ENCODE results near the gene PIGB.
A peak's percentile ranks its signal among the peaks of the same experiment; 100 is the strongest.

DNA sequence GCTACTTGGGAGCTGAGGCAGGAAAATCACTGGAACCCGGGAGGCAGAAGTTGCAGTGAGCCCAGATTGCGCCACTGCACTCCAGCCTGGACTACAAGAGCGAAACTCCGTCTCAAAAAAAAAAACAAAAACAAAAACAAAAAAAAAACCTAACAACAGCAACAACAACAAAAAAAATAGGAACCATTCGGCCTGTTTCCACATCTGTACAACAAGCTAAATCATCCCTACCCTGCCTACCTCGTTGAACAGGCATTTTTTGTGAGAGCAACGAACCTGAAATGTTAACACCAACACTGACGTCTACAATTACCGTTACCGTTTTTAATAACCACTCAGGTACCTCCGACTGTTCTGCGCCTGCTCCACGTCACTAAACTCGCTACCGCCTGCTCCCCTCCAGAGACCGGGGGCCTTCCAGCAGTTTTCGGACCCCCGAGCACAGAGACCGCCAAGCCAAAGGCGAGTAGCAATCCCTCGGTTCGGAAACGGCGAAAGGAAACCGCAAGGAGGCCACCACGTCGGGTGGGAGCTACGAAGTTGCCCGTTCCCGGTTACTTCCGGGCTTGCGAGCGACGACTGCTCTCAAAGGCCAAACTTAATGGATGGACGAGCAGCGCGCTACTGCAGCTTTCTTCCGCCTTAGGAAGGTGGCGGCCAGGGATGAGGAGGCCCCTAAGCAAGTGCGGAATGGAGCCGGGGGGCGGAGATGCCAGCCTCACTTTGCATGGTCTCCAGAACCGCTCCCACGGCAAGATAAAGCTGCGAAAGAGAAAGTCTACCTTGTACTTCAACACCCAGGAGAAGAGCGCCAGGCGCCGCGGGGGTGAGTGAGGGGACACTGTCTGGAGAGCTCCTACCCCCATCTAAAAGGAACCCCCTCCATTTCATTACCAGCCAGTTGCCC is at the start of gene PIGB, which contains the start of gene PIGBOS1:
- TF ChIP-seq, protein P1, sequence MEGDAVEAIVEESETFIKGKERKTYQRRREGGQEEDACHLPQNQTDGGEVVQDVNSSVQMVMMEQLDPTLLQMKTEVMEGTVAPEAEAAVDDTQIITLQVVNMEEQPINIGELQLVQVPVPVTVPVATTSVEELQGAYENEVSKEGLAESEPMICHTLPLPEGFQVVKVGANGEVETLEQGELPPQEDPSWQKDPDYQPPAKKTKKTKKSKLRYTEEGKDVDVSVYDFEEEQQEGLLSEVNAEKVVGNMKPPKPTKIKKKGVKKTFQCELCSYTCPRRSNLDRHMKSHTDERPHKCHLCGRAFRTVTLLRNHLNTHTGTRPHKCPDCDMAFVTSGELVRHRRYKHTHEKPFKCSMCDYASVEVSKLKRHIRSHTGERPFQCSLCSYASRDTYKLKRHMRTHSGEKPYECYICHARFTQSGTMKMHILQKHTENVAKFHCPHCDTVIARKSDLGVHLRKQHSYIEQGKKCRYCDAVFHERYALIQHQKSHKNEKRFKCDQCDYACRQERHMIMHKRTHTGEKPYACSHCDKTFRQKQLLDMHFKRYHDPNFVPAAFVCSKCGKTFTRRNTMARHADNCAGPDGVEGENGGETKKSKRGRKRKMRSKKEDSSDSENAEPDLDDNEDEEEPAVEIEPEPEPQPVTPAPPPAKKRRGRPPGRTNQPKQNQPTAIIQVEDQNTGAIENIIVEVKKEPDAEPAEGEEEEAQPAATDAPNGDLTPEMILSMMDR (IDR thresholded peaks at IDR 0.05), result peak in 1 of 7 experiments; percentile 23
- TF ChIP-seq POLR2A (IDR thresholded peaks at IDR 0.05), result no peak

Measured in stomach (tissue), 4 donors.